ENCODE results near the gene TMEM222.
A peak's percentile ranks its signal among the peaks of the same experiment; 100 is the strongest.

Gene TMEM222

DNA sequence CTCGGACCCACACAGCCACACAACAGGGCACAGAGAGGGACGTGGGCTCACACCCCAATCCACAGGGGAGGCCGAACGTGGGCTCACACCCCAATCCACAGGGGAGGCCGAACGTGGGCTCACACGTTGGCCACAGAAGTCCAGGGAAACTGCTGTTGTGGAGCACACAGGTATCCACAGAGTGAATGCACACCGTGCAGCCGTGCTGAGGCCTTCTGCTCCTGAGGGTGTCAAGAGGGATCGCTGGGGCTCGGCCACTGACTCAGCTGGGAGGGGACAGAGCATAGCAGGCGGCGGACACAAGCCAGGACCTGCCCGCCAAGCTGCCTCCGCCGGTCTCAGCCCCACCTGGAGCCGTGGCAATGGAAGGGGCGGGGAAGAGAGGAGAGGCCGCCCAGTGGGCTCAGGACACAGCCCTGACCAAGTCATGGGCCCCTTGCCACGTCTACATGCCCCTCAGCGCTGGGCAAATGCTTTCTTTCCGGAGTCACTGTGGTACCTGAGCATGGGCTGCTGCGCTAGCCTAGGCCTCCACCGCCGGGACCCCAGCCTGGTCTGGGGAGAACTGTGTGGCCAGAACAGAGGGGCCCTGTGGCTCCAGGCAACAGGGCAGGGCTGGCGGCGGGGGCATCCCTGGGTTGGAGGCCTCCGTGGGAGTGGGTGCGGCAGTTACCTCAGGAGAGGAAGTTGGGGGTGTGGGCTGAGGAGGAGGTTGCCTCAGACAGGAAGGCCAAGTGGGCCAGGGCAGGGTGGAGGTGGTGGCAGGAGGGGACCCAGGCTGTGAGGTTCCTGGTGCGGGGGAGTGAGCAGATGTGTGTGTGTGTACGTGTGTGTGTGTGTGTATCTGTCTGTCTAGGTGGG lies 21.0 kb downstream of the TMEM222 start:
- peak; percentile 92 for DNase-seq

DNA sequence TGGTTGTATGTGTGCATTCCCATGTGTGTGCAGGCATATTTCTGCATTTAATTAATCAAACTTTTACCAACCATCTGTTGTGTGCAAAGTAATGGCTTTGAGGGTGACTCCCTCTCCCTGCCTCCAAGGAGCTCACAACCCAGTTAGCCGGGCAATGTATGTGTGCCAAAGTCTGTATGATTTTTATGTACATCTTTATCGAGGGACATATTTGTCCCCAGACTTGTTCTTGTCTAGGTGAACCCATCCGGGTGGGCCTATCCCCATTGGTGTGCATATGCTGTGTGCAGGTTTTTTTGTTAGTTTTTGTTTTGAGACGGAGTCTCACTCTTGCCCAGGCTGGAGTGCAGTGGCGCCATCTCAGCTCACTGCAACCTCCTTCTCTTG lies 21.7 kb downstream of the TMEM222 start:
- DNase-seq, result no peak

DNA sequence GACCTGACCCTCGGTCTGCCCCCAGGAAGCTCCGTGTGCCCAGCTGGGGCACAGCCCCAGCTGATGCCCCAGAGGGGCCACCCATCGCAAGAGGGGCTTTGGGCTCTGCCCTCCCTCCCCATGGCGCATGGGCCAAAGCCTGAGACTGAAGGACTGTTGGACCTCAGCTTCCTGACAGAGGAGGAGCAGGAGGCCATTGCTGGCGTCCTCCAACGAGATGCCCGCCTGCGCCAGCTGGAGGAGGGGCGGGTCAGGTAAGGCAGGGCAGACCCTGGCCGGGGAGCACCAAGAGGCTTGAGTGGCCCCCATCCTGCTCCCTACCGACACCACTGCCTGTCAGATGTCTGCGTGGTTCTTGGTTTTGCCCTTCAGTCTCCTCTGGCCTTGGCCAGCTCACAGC lies 23.3 kb downstream of the TMEM222 start:
- no peak for DNase-seq

DNA sequence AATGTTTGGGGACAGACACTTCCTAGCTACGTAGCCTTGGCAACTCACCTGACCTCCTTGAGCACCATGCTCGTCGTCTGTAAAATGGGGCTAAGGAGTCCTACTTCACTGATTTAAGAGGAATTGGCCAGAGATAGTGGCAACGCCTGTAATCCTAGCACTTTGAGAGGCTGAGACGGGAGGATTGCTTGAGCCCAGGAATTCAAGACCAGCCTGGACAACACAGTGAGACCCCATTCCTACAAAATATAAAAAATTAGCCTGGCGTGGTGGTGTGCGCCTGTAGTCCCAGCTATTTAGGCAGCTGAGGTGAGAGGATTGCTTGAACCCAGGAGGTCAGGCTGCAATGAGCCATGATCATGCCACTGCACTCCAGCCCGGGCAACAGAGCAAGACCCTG lies 24.4 kb downstream of the TMEM222 start:
- no peak for DNase-seq

DNA sequence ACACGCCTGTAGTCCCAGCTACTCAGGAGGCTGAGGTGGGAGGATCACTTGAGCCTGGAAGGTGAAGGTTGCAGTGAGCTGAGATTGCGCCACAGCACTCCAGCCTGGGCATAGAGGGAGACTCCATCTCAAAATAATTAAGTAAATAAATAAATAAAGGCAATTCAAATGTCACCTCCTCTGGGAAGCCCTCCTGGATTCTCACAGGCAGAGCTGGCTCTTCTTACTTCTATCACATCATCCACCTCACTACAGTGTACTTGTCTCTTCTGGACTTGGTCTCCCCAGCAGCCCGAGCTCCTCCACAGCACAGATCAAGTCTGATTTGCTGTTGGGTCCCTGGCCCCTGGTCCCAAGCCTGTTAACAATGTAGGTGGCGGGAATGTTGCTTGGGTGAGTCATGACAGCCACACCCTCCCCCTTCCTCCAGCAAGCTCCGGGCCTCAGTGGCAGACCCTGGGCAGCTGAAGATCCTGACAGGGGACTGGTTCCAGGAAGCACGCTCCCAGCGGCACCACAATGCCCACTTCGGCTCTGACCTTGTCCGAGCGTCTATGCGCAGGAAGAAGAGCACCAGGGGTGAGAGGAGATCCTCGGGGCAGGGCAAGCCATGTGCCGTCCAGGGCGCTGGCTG lies 25.1 kb downstream of the TMEM222 start:
- no peak for DNase-seq

DNA sequence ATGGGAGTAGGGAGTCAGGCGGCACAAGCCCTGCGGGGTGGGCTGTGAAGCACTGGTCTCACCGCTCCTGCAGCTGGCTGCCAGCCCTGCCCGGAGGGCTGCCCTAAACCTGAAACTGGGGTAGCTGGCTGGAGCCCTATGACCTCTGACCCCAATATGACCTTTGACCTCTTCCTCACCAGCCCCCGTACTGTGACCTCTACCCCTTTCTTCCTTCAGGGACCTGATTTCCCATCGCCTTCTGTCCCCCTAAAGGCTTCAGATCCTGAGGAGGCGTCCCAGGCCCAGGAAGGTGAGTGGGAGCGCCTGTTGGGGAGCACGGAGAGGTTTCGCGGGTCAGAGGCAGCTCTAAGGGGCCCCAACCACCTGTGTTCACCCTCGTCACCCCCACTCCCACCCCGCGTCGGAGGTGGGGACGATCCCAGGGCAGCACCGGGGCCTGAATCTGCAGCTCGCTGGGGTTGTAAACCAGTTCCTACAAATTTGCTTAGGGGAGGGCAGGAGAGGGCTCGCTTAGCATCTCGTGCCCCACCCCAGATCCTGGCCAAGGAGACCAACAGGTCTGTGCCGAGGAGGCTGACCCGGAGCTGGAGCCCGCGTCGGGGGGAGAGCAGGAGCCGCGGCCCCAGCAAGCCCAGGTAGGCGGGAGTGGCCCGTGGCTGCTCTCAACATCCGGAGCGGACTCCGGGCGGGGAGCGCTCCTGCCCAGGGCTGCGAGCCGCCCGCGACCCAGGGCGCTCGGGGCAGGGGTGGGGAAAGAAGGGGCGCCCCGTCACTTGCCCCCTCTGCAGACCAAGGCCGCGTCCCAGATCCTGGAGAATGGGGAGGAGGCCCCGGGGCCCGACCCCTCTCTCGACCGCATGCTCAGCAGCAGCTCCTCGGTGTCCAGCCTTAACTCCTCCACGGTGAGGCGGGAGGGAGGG lies 27.2 kb downstream of the TMEM222 start:
- DNase-seq, result no peak

DNA sequence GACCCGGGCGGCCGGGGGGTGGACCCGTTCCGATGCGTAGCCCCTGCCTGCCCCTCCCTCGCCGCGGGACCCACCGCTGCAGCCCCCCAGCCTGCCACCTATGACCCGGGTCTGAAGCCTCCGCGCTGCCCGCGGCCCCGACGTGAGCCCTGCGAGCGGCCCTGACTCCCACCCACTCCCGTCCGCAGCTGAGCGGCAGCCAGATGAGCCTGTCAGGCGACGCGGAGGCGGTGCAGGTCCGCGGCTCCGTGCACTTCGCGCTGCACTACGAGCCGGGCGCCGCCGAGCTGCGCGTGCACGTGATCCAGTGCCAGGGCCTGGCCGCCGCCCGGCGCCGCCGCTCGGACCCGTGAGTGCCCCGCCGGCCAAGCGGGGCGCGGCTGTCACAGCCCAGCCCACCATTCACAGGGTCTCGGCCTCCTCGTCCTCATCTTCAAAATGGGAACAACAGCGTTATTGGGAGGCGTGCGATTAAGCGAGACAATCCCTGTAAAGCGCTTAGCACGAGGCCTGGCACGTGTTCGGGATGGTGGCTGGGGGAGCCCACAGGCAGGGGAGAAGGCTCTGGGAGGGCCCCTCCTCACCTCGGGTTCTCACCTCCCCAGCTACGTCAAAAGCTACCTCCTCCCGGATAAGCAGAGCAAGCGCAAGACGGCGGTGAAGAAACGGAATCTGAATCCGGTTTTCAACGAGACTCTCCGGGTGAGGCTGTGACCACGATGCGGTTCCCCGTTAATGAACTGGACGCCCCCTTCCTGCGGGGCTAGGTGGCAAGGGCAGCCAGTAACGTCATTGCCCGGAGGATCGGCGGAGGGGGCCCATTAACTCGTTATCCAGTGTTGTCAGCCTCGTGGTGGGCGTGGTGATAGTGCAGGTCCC lies 28.1 kb downstream of the TMEM222 start:
- DNase-seq, result no peak

DNA sequence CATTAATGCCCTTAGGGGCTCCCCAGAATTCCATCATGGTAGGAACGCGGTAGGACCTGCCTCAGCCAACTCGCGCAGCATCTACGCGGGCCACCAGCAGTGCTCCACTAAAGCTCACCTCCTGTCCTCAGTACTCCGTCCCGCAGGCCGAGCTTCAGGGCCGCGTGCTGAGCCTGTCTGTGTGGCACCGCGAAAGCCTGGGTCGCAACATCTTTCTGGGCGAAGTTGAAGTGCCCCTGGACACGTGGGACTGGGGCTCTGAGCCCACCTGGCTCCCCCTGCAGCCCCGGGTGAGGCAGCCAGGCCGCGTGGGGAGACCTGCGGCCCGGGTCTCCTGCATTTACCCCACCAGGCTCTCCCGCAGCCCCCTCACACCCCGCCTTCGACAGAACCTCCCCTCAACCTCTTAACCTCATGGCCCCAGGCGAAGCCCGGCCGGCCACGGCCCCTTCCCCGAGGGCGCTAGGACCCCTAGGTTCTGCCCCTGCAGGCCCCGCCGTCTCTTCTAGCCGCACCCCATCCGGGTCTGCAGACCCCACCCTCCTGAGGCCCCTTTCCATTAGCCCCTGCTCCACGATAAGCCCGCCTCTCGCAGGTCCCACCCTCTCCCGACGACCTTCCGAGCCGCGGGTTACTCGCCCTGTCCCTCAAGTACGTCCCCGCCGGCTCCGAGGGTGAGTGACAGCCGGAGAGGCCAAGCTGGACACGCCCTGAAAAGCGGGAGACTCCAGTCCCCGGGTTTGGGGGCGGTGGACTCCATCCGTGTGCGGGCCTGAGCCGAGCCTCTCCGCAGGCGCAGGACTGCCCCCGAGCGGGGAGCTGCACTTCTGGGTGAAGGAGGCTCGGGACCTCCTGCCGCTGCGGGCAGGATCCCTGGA lies 28.9 kb downstream of the TMEM222 start:
- no peak for DNase-seq

DNA sequence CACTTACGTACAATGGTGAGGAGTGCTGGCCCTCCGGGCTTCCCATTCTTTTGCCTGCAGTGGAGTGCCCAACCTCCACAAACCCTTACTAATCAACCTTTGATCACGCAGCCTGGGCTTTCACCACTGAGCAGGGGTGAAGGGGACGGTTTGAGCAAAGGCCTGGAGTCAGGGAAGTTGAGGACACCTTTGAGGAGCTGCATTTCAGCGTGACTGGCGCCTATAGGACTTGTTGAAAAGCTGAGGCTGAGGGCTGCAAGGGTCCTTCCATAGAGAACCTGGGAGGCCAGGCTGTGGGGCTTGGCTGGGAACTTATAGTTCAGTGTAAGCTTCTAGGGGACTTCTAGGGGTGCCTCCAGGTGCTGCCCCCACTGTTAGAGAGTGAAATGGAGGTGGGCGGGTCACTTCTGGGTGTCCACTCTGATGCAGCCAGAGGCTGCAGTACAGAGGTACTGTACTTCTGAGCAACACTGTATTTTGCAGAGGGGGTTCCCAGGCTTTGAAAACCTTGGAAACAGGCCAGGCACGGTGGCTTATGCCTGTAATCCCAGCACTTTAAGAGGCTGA lies 29.7 kb downstream of the TMEM222 start:
- no peak for DNase-seq

DNA sequence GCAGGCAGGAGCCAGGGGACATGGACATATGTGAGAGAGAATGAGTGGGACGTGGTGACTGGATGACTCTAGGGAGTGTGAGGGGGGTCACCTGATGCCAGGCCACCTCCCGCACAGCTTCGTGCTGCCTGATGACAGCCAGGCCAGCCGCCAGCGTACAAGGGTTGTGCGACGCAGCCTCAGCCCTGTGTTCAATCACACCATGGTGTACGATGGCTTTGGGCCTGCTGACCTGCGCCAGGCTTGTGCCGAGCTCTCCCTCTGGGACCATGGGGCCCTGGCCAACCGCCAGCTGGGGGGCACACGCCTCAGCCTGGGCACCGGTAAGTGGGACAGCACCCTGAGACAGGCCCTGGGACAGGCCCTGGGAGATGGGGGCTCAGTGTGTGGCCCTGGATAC lies 31.2 kb downstream of the TMEM222 start:
- no peak for DNase-seq

DNA sequence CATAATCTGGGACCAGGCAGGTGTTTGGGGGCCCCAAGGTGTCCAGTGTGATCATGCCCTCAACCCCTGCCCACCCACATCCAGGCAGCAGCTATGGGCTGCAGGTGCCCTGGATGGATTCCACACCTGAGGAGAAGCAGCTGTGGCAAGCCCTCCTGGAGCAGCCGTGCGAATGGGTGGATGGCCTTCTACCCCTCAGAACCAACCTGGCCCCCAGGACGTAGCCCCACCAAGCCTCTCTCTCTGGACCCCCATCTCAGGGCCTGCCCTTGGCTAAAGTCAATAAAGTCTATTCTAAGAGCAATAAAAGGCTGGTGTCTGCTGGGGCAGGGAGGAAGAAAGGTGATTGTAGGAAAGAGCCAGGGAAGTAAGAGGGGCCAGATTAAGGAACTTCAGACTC lies 31.7 kb downstream of the TMEM222 start:
- no peak for DNase-seq

DNA sequence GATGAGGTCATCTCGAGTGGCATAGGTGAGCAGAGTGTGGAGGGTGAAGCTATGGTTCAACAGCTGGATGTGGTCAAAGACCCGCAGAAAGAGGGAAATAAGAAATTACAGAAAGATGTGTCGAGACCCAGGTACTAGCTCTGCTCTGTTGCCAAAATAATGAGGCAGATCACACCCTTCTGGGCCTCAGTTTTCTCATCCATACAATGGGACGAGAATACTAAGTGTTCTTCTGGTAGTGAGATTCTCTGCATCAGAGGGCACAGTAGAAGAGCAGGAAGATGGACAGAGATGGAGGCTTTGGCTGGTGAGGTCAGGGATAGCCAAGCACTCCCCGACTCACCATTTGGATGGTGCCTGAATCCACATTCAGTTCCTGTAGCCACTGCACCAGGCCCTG lies 33.7 kb downstream of the TMEM222 start:
- no peak for DNase-seq

DNA sequence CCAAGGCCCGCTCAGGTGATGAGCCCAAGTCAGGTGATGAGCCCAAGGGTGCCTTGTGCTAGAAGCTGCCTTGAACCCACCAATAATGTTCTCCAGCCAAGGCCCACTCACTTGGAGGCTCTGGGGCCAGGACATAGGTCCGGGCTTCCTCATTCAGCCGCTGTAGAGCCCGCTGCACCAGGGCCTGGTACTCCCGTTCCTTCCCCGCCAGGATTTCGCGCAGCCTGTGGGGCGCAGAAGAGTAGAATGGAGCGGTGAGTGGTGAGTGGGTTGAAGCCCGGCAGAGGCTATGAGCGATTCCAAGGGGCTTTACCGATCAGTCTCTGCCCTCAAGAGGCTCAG lies 34.3 kb downstream of the TMEM222 start:
- DNase-seq, result no peak

DNA sequence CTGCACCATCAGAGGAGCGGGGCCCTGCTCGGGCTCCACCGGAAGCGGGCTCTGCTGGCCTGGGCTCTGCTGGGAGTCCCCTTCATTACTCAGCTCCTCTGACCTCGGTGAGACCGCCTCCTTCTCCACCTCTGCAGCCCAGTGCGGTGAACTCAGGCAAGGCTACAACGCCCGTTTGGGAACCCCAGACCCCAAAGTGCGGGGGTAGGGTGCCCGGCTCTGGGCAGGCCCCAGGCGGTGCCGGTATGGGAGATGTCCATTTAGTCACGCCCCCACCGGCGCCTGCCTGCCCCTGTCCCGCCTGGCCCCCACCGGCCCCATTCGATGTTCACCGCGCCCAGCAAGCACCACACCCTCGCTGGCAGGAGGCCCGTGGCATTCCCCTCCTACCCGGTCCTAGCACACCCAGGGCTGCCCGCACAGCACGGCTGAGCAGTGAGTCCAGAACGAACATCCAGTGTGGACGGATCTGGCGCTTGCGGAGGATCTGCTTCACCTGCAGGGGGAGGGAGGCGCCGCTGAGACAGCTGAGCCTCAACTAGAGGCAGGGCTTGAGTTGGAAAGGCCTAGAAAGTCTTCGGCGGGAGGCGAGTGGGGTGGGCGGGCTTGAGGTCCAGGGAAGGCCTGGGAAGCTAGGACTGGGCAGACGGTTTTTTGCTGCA lies 34.8 kb downstream of the TMEM222 start:
- no peak for DNase-seq

DNA sequence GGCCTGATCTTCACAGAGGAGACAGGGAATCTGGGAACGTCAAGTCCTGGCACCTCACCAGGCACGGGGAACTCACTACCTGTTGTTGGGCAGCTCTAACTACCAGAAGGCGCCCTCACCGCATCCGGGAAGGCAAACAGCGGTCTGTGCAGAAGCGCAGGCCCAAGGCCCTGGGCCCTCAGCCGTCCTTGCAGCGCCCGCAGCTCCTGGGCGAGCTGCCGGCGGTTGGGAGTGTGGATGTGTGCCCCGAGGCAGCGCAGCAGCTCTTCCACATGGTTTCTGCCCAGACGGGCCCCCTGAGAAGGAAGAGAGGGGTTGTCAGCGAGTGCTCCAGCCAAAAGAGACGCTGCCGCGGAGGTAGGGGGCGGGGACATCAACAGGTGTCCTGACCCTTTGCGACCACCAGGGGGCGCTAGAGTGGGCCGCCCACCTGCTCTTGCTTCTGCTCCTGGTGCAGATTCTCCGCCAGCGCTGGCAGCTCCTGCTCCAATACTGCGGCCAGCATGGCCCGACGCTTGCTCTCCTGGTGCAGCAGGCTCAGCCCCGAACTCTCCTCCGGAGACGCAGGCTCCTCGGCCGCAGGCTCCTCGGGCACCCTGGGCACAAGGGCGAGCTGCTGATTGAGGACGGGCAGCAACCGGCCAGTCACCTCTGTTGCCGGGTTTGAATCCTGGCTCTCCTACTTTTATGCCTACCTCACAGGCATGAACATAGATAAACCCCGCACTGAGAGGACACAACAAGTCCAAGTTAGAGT lies 35.5 kb downstream of the TMEM222 start:
- peak; percentile 38 for DNase-seq

DNA sequence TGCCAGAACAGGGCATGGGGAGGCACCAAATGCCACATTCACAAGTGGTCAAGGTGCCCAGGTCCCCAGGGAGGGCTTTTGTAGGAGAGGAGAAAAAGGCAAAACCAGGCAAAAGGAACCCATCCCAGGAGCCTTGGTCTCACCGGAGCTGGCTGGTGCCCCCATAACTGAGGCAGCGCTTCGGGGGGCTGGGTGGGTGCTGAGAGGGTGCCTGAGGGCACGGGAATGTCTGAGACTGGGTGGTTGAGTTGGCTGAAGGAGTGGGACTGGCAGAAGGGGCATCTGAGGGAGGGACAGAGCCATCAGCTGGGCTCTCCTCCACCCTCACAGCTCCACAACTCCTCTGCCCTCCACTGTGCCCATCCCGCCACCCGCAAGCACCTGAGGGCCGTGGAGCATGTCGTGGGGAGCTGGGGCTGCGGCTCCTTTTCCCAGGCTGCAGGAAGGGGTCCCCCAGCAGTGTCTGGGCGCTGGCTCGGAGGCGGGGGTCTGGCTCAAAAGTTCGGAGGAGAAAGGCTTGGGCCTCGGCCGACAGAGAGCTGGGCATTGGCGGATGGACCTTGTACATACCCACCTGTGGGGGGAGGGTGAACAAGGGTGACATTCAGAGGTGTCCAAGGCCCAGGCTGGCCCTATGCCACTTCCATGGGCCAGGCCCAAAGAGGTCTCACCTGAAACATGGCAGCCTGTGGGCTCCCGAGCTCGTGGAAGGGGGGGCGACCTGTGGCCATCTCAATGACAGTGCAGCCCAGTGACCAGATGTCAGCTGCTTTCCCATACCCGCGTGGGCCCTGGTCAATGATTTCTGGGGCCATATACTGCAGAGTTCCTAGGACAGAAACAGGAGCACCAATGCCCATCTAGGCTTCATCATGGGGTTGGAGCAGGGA lies 36.3 kb downstream of the TMEM222 start:
- no peak for DNase-seq

DNA sequence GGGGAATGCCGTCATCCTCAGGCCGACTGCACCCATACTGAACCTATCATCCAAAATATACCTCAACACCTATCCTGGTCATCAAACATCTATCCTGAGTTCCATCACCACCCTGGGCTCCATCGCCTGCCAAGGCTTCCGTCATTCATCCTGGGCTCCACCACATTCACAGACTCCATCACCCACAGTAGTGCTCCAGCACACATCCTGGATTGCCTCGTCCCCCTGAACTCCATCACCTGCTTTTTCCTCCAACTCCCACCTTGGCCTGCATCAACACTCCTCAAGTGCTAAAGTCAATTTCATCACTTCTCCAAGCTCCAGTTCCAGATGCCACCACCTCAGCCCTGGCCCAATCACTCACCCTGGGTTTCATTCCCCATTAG lies 37.0 kb downstream of the TMEM222 start:
- no peak for DNase-seq

DNA sequence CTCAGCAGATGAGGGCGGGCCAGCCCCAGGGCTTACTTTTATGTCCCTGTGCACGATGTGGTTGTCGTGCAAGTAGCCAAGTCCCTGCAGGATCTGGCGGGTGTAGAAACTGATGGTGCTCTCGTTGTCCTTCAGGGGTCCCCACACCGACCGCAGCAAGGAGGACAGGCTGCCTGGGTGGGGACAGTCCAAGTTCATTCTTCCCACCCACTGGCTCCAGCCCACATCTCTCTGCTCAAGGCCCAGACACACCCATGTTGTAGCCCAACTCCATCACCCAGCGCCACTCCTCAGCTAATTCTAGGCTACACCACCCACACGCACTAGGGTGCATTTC lies 37.8 kb downstream of the TMEM222 start:
- no peak for DNase-seq
